Tibial nerve (tissue), 4 donors: ENCODE data around the gene AMBRA1.

ENCODE experiments used
- EP300 ChIP-seq, 2 donors: sonication (generic); formaldehyde crosslinking; IDR thresholded peaks; one replicate each; pipeline ENCODE4 v1.6.1; 2017; ENCODE audit warnings: antibody characterized with exemption in 2 of 2, mild to moderate bottlenecking in 1 of 2
- POLR2A ChIP-seq, 2 donors: fragments of 450-650 bp; IDR thresholded peaks; one replicate each; pipeline ENCODE4 v1.6.1; 2017; ENCODE audit warnings: antibody characterized with exemption in 2 of 2, mild to moderate bottlenecking in 2 of 2, moderate library complexity in 2 of 2
- TF ChIP-seq, protein P1 (sequence below), 5 experiments: fragments of 200-600 bp in 3 of 5; fragments of 450-650 bp in 2 of 5; sonication (generic) in 3 of 5; IDR thresholded peaks; one replicate each; pipeline ENCODE4 v1.5.1; 2016 to 2019; ENCODE audit warnings: antibody characterized with exemption in 5 of 5, mild to moderate bottlenecking in 3 of 5, moderate library complexity in 2 of 5

DNA sequence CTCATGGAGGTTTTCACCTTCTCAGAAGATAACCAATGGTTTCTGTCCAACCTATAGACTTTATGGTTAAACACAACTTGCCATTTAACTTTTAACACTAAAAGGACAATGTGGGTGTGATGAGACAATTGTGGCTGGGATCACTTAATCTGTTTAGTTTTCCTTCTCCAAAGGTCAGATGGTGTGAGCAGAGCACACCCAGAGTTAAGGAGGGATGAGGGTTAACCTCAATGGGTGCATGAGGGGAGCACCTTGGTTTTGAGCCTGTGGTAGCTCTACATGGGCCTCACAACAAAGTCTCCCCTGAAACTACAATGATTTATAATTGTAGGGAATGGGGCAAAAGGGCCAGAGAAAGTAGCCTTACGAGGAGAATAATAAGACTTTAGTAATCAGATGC lies 173.3 kb downstream of the AMBRA1 start:
- TF ChIP-seq, protein P1, sequence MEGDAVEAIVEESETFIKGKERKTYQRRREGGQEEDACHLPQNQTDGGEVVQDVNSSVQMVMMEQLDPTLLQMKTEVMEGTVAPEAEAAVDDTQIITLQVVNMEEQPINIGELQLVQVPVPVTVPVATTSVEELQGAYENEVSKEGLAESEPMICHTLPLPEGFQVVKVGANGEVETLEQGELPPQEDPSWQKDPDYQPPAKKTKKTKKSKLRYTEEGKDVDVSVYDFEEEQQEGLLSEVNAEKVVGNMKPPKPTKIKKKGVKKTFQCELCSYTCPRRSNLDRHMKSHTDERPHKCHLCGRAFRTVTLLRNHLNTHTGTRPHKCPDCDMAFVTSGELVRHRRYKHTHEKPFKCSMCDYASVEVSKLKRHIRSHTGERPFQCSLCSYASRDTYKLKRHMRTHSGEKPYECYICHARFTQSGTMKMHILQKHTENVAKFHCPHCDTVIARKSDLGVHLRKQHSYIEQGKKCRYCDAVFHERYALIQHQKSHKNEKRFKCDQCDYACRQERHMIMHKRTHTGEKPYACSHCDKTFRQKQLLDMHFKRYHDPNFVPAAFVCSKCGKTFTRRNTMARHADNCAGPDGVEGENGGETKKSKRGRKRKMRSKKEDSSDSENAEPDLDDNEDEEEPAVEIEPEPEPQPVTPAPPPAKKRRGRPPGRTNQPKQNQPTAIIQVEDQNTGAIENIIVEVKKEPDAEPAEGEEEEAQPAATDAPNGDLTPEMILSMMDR (IDR thresholded peaks at IDR 0.05) = no peak
- TF ChIP-seq POLR2A (IDR thresholded peaks at IDR 0.05) (no peak), EP300 (IDR thresholded peaks at IDR 0.05) (no peak)
